MG63 (cell line): ENCODE measurements around the gene PDE2A. TPM values are rescaled to one million over a fixed set of nuclear protein-coding genes. Genes with fewer than 3 reads are reported as not detected.
A peak's percentile ranks its signal among the peaks of the same experiment; 100 is the strongest.

Experiments
- DNase-seq: peaks from one replicate; pipeline ENCODE4 v3.0.0-alpha.2; 2020
- H3K27me3 ChIP-seq: fragments of 250-450 bp; sonication (Bioruptor Pico); 2 replicates; pipeline ENCODE4 v1.5.1; 2020; ENCODE audit warnings: mild to moderate bottlenecking, moderate library complexity
- H3K36me3 ChIP-seq: fragments of 250-450 bp; sonication (Bioruptor Pico); 2 replicates; pipeline ENCODE4 v1.5.1; 2020; ENCODE audit warnings: mild to moderate bottlenecking, moderate library complexity
- H3K4me3 ChIP-seq: fragments of 250-450 bp; sonication (Bioruptor Pico); 2 replicates; pipeline ENCODE4 v1.5.1; 2020; ENCODE audit warnings: mild to moderate bottlenecking, moderate library complexity
- H3K9me3 ChIP-seq: fragments of 250-450 bp; sonication (Bioruptor Pico); 2 replicates; pipeline ENCODE4 v1.5.1; 2020; ENCODE audit warnings: mild to moderate bottlenecking, moderate library complexity
- total RNA-seq: library from RNA; depleted of rRNA; stranded (reverse); fragments of >200 nt; shearing (Covaris generic); gene quantifications from 2 replicates; pipeline ENCODE4 v1.2.3, GENCODE V29; 2014; ENCODE audit warnings: low replicate concordance; rRNA removed

Gene PDE2A
- not detected in 2 replicates for total RNA-seq

GRCh38 chr11:72673943-72674828, at the start of gene PDE2A:
Gene PDE2A (minus strand): TSS chr11:72674422. CDS start chr11:72674207, 215 bp downstream.
- DNase-seq: no peak
- H3K27me3 ChIP-seq: peaks cover 49% of the 10 kb centered on the region

DNA sequence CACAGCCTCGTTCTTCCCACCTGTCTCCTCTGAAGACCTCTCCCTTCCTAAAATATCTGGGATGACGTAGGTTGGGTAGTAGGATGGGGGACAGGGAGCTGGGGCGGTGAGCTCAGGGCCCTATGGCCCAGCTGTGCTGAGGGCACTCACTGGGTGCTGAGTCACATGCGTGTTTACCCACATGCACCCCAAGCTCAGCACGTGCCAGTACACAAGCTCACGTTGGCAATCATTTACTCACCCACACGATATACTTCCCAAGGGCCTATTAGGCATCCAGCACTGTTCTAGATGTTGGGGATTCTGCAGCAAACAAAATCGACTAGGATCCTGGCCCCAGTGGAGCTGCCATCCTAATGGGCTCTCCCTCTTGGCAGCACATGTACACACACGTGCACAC, 49.3 kb upstream of the PDE2A start:
- Histone ChIP-seq H3K9me3 (no peaks in the 10 kb centered on the region), H3K27me3 (no peaks in the 10 kb centered on the region), H3K36me3 (no peaks in the 10 kb centered on the region; the same call in 1 of the 2 replicates), H3K4me3 (no peak overlapping the region)
- no peak for DNase-seq

More at GRCh38 chr11:72673943-72674828, at the start of gene PDE2A:
- Histone ChIP-seq H3K9me3 (no peaks in the 10 kb centered on the region), H3K4me3 (no peak within 1 kb of the TSS), H3K36me3 (no peaks in the 10 kb centered on the region)

GRCh38 chr11:72722050-72722748, 48.0 kb upstream of the PDE2A start:
- Histone ChIP-seq H3K36me3 (no peaks in the 10 kb centered on the region; the same call in none of the 2 replicates), H3K27me3 (no peaks in the 10 kb centered on the region), H3K4me3 (peak overlapping the region; percentile 34), H3K9me3 (no peaks in the 10 kb centered on the region)
- peak; percentile 83 for DNase-seq

GRCh38 chr11:72721689-72722049, 47.4 kb upstream of the PDE2A start:
- DNase-seq: no peak
- Histone ChIP-seq H3K4me3 (peak overlapping the region; percentile 34), H3K36me3 (no peaks in the 10 kb centered on the region; the same call in none of the 2 replicates), H3K9me3 (no peaks in the 10 kb centered on the region), H3K27me3 (no peaks in the 10 kb centered on the region)

DNA sequence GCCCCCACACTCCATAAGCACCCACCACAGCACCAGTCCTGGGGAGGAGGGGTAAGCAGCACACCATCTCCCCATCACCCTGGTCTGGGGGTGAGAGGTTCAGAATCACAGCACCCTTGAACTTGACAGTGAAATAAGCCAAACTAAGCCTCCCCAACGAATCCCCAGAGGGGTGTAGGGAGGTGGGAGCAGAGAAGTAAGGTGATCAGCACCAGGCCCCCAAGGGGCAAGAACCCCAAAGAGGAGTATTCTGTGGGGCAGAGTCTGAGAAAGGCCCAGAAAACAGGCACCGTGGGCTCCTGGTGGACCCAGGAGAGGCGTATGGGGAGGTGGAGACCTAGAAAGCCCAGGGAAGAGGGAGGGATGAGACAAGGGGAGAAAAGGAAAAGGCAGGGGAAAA, 47.1 kb upstream of the PDE2A start:
- no peaks in the 10 kb centered on the region; the same call in none of the 2 replicates for H3K36me3 ChIP-seq
- DNase-seq: no peak
- no peaks in the 10 kb centered on the region for H3K27me3 ChIP-seq
- H3K4me3 ChIP-seq: no peak overlapping the region
- H3K9me3 ChIP-seq: no peaks in the 10 kb centered on the region

GRCh38 chr11:72720784-72721183, 46.6 kb upstream of the PDE2A start:
- Histone ChIP-seq H3K27me3 (no peaks in the 10 kb centered on the region), H3K4me3 (no peak overlapping the region), H3K36me3 (no peaks in the 10 kb centered on the region; the same call in none of the 2 replicates), H3K9me3 (no peaks in the 10 kb centered on the region)
- no peak for DNase-seq

DNA sequence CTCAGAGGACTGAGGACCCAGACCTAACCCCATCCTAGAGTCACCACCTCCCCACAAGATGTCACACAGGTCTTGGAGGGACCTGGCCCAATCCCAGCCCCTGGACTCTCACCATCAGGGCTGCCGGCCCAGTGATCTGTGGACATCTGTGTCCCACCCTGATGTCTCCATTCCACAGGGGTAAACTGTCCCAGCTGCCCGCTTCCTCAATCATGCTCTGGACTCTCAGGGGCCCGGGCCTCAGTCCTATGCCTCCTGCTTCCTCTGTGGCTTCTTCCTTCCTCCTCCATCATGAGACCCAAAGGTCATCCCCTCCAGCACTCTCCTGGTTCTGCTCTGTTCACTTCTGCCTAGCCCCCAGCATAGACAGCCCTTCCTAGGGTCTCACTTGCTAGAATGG, 45.8 kb upstream of the PDE2A start:
- Histone ChIP-seq H3K36me3 (no peaks in the 10 kb centered on the region; the same call in none of the 2 replicates), H3K4me3 (no peak overlapping the region)
- DNase-seq: no peak

GRCh38 chr11:72719551-72719950, 45.3 kb upstream of the PDE2A start:
- DNase-seq: no peak
- H3K4me3 ChIP-seq: no peak overlapping the region

More for the DNA sequence above, 45.8 kb upstream of the PDE2A start:
- Histone ChIP-seq H3K27me3 (no peaks in the 10 kb centered on the region), H3K9me3 (no peaks in the 10 kb centered on the region)

DNA sequence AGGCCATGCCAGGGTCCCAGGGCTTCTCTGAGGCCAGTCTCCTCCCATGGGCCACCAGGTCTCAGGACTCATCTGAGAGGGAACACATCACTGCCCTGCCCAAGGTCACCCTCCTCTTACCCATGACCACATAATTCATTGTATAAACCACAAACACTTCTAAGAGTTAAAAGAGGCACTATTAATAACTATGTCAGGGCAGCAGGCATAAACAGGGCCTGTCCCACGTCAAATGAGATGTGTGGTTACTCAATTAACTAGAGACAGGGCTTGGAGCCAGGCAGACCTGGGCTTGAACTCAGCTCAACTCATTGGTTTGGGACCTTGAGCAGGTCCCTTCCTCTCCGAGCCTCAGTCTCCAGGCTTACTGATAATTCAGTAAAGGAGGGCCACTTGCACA, 44.9 kb upstream of the PDE2A start:
- no peak overlapping the region for H3K4me3 ChIP-seq
- no peaks in the 10 kb centered on the region for H3K27me3 ChIP-seq
- DNase-seq: no peak
- H3K9me3 ChIP-seq: no peaks in the 10 kb centered on the region
- no peaks in the 10 kb centered on the region; the same call in 1 of the 2 replicates for H3K36me3 ChIP-seq

More at GRCh38 chr11:72719551-72719950, 45.3 kb upstream of the PDE2A start:
- Histone ChIP-seq H3K27me3 (no peaks in the 10 kb centered on the region), H3K36me3 (no peaks in the 10 kb centered on the region; the same call in none of the 2 replicates), H3K9me3 (no peaks in the 10 kb centered on the region)

- no peaks in the 10 kb centered on the region for H3K27me3 ChIP-seq
- H3K36me3 ChIP-seq: no peaks in the 10 kb centered on the region; the same call in 1 of the 2 replicates
- H3K9me3 ChIP-seq: no peaks in the 10 kb centered on the region
- DNase-seq: no peak
- H3K4me3 ChIP-seq: no peak overlapping the region
Observed at GRCh38 chr11:72718101-72718501, 43.9 kb upstream of the PDE2A start.

- H3K36me3 ChIP-seq: no peaks in the 10 kb centered on the region; the same call in 1 of the 2 replicates
- H3K27me3 ChIP-seq: no peaks in the 10 kb centered on the region
- no peak overlapping the region for H3K4me3 ChIP-seq
- DNase-seq: no peak
- H3K9me3 ChIP-seq: no peaks in the 10 kb centered on the region
Observed at GRCh38 chr11:72716788-72717435, 42.7 kb upstream of the PDE2A start.

DNA sequence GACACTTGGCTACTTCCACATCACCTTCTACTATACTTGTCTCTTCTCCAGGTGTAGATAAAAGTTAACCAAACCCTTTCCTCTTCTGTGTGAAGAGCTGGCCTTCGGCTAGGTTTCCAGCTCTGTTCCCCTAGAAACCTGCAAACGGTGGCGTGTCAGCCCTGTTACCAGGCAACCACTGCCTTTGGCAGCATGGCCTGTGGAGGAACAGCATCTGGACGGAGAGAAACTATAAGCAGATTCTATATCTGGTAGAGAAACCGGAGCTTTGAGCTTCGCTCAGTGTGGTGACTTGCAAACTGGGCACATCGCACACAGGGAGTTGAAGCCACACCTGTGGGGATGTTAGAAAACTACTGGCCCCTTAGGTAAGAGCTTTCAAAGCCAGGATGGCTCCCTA, 42.1 kb upstream of the PDE2A start:
- Histone ChIP-seq H3K9me3 (no peaks in the 10 kb centered on the region), H3K4me3 (no peak overlapping the region), H3K27me3 (no peaks in the 10 kb centered on the region), H3K36me3 (no peaks in the 10 kb centered on the region; the same call in 1 of the 2 replicates)
- DNase-seq: no peak

DNA sequence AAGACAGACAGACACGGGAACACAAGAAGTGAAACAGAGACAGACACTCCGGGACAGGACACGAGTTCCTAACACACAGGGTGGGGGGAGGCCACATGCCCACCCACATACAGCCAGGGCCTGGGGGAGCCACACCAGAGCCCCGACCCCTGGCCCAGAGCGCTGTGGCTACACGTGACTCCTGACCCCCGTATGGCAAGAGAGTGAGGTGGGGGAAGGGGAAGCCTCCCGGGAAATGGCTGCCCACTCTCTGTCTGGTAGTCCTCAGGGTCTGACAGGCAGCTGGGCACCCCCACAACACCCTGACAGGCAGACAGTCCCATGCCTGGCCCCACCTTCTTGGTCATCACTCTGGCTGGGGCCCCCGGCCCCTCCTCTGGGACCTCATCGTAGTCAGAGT, 38.6 kb upstream of the PDE2A start:
- Histone ChIP-seq H3K36me3 (no peaks in the 10 kb centered on the region; the same call in 1 of the 2 replicates), H3K4me3 (no peak overlapping the region), H3K9me3 (no peaks in the 10 kb centered on the region), H3K27me3 (no peaks in the 10 kb centered on the region)
- DNase-seq: no peak

GRCh38 chr11:72712168-72712751, 38.0 kb upstream of the PDE2A start:
- no peak for DNase-seq
- H3K4me3 ChIP-seq: no peak overlapping the region
- no peaks in the 10 kb centered on the region for H3K27me3 ChIP-seq
- H3K9me3 ChIP-seq: no peaks in the 10 kb centered on the region
- no peaks in the 10 kb centered on the region for H3K36me3 ChIP-seq

- Histone ChIP-seq H3K4me3 (no peak overlapping the region), H3K9me3 (no peaks in the 10 kb centered on the region), H3K27me3 (no peaks in the 10 kb centered on the region), H3K36me3 (no peaks in the 10 kb centered on the region)
- DNase-seq: no peak
Observed at GRCh38 chr11:72711141-72711540, 36.9 kb upstream of the PDE2A start.

DNA sequence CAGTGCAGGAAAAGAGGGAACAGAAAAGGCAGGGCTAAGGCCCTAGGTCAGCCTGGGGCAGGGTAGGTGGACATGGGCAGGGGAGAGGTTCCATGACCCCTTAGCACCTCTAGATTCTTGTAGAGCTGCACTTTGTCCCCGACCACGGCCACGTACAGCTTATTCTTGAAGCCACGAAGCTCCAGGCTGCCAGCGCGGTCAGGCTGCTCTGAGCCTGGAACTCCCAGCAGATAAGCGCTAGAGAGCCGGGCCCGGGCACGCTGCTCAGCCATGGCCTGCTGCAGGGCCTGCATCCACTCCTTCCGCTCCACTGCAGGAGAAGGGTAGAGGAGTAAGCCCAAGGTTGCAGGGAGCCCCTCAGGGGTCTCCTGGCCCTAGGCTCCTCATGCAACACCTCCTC, 36.1 kb upstream of the PDE2A start:
- Histone ChIP-seq H3K36me3 (no peaks in the 10 kb centered on the region), H3K27me3 (no peaks in the 10 kb centered on the region), H3K4me3 (no peak overlapping the region), H3K9me3 (no peaks in the 10 kb centered on the region)
- DNase-seq: no peak
